HepG2 (cell line): ENCODE measurements around the gene TMEM14C.

Experiments used
- FOXJ3 ChIP-seq: sonication (generic); formaldehyde crosslinking; IDR thresholded peaks from 2 replicates; pipeline ENCODE4 v1.4.0; 2020; ENCODE audit warnings: missing genetic modification reagents, mild to moderate bottlenecking, borderline replicate concordance
- HOXA5 ChIP-seq: sonication (generic); formaldehyde crosslinking; IDR thresholded peaks from 2 replicates; pipeline ENCODE4 v1.4.0; 2020; ENCODE audit warnings: missing genetic modification reagents

DNA sequence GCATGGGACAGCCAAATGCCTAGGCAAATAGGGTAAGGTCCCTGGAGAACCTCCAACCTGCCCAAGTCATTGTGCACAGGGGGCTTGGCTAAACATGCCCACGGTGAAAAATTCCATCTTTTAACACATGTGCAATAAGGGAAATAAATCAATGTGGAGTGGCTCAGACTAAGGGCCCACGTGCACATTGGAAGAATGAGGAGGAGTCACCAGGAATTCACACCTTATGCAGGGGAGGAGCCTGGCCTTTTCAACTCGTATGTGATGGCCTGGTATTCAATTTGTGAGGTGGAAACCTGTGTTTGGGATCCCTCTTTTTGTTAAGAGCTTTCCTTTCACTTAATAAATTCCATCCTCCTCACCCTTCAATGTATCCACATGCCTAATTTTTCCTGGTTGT lies 41.1 kb upstream of the TMEM14C start:
- TF ChIP-seq HOXA5 (CRISPR knock-in tag) (no peak), FOXJ3 (CRISPR knock-in tag) (no peak)
